Activated T-helper 1 cell treated with anti-CD3 and anti-CD28 coated beads, Interleukin-12 subunit alpha, Interleukin-12 subunit beta, Interleukin-2, Interleukin-4 antibody, amounts not matched to agents 30 ng/mL and 10 ng/mL and 1 ng/mL, durations not matched to agents 14 hours and 24 hours and 36 hours (primary cell): ENCODE measurements around the gene SRA1. TPM values are rescaled to one million over a fixed set of nuclear protein-coding genes. Genes with fewer than 3 reads are reported as not detected.

ENCODE experiments used
- DNase-seq: peaks from one replicate; pipeline ENCODE4 v3.0.0; 2021; ENCODE audit warnings: low spot score
- H3K27ac Mint-ChIP-seq: one replicate; pipeline ENCODE4 v1.8.0; 2021; ENCODE audit warnings: mild to moderate bottlenecking, mixed read lengths
- H3K27me3 Mint-ChIP-seq: one replicate; pipeline ENCODE4 v1.8.0; 2022; ENCODE audit warnings: mild to moderate bottlenecking, moderate library complexity, mixed read lengths; ENCODE audit not compliant: insufficient read depth
- H3K36me3 Mint-ChIP-seq: one replicate; pipeline ENCODE4 v1.8.0; 2021; ENCODE audit warnings: low read depth, mixed read lengths
- H3K4me1 Mint-ChIP-seq: one replicate; pipeline ENCODE4 v1.8.0; 2021; ENCODE audit warnings: low read depth, mixed read lengths
- H3K4me3 Mint-ChIP-seq: one replicate; pipeline ENCODE4 v1.8.0; 2021; ENCODE audit warnings: mild to moderate bottlenecking, moderate library complexity, mixed read lengths
- H3K9me3 Mint-ChIP-seq: one replicate; pipeline ENCODE4 v1.8.0; 2021; ENCODE audit warnings: mixed read lengths
- intact Hi-C: fragments of 100-400 bp; cut with micrococcal nuclease; formaldehyde crosslinking; loops from one replicate; pipeline ENCODE4 v1.15.1; 2024
- total RNA-seq: library from RNA; stranded (reverse); gene quantifications from 2 replicates; pipeline ENCODE4 v1.2.3, GENCODE V29; 2022

Gene SRA1
- total RNA-seq, 1 donor from 2014 or later: 59.2 TPM

GRCh38 chr5:140545606-140546005 lies 11.7 kb downstream of the SRA1 start:
- peaks cover 35% of the 10 kb centered on the region for H3K4me1 Mint-ChIP-seq
- no peak for DNase-seq
- intact Hi-C loops: loop anchor here (5.0 kb wide), 1 partner anchor 1812 kb away; no protein-coding TSS in a partner anchor
- no peak overlapping the region for H3K4me3 Mint-ChIP-seq
- no peak overlapping the region for H3K27ac Mint-ChIP-seq
- H3K36me3 Mint-ChIP-seq: peaks cover 33% of the 10 kb centered on the region
- no peaks in the 10 kb centered on the region for H3K27me3 Mint-ChIP-seq
- no peaks in the 10 kb centered on the region for H3K9me3 Mint-ChIP-seq

GRCh38 chr5:140544986-140545385 lies 12.3 kb downstream of the SRA1 start:
- Mint-ChIP-seq H3K4me1 (peaks cover 29% of the 10 kb centered on the region), H3K9me3 (no peaks in the 10 kb centered on the region), H3K27me3 (no peaks in the 10 kb centered on the region), H3K27ac (no peak overlapping the region), H3K36me3 (peaks cover 31% of the 10 kb centered on the region), H3K4me3 (no peak overlapping the region)
- intact Hi-C loops: loop anchor here (5.0 kb wide), 1 partner anchor 1812 kb away; no protein-coding TSS in a partner anchor
- no peak for DNase-seq

GRCh38 chr5:140542972-140543371 lies 14.3 kb downstream of the SRA1 start:
- Mint-ChIP-seq H3K9me3 (no peaks in the 10 kb centered on the region), H3K36me3 (peaks cover 38% of the 10 kb centered on the region), H3K27ac (no peak overlapping the region), H3K4me1 (peaks cover 9% of the 10 kb centered on the region), H3K27me3 (no peaks in the 10 kb centered on the region), H3K4me3 (no peak overlapping the region)
- DNase-seq: no peak
- intact Hi-C loops: no loop called here

- Mint-ChIP-seq H3K4me3 (no peak overlapping the region), H3K4me1 (no peaks in the 10 kb centered on the region), H3K27me3 (no peaks in the 10 kb centered on the region), H3K27ac (no peak overlapping the region), H3K9me3 (no peaks in the 10 kb centered on the region), H3K36me3 (peaks cover 48% of the 10 kb centered on the region)
- DNase-seq: no peak
- intact Hi-C loops: no loop called here
Measured at GRCh38 chr5:140540227-140540626, 17.0 kb downstream of the SRA1 start.

GRCh38 chr5:140524003-140524402 lies 33.3 kb downstream of the SRA1 start:
- no peak for DNase-seq
- Mint-ChIP-seq H3K4me3 (no peak overlapping the region), H3K36me3 (peaks cover 28% of the 10 kb centered on the region), H3K9me3 (no peaks in the 10 kb centered on the region), H3K27ac (no peak overlapping the region), H3K27me3 (no peaks in the 10 kb centered on the region), H3K4me1 (no peaks in the 10 kb centered on the region)
- intact Hi-C loops: no loop called here

- Mint-ChIP-seq H3K27ac (no peak overlapping the region), H3K4me1 (no peaks in the 10 kb centered on the region), H3K36me3 (peaks cover 55% of the 10 kb centered on the region), H3K27me3 (no peaks in the 10 kb centered on the region), H3K4me3 (no peak overlapping the region), H3K9me3 (no peaks in the 10 kb centered on the region)
- intact Hi-C loops: no loop called here
- DNase-seq: no peak
Measured at GRCh38 chr5:140513124-140513523, 44.1 kb downstream of the SRA1 start.

GRCh38 chr5:140509898-140510297 lies 47.4 kb downstream of the SRA1 start:
- Mint-ChIP-seq H3K9me3 (no peaks in the 10 kb centered on the region), H3K4me1 (no peaks in the 10 kb centered on the region), H3K27ac (no peak overlapping the region), H3K27me3 (no peaks in the 10 kb centered on the region), H3K36me3 (peaks cover 47% of the 10 kb centered on the region), H3K4me3 (no peak overlapping the region)
- no peak for DNase-seq
- intact Hi-C loops: loop anchor here (2.0 kb wide), 1 partner anchor 13 kb away; no protein-coding TSS in a partner anchor

- no peak for DNase-seq
- Mint-ChIP-seq H3K9me3 (no peaks in the 10 kb centered on the region), H3K27me3 (no peaks in the 10 kb centered on the region), H3K4me1 (peaks cover 6% of the 10 kb centered on the region), H3K27ac (no peak overlapping the region), H3K36me3 (peaks cover 17% of the 10 kb centered on the region), H3K4me3 (no peak overlapping the region)
- intact Hi-C loops: no loop called here
Measured at GRCh38 chr5:140502834-140503233, 54.4 kb downstream of the SRA1 start.

Other genes starting within 250 kb of the SRA1 start
- 28.5 and 28.9 TPM in 2 replicates for gene HBEGF, start 210.9 kb downstream of the SRA1 start, total RNA-seq
- not detected in 2 replicates for gene SLC4A9, start 197.3 kb downstream of the SRA1 start, total RNA-seq
- gene ANKHD1, start 155.6 kb downstream of the SRA1 start, total RNA-seq: 121 and 123 TPM in 2 replicates
- 12.7 and 16.1 TPM in 2 replicates for gene EIF4EBP3, start 9.8 kb downstream of the SRA1 start, total RNA-seq
- gene APBB3, start 7.1 kb upstream of the SRA1 start, total RNA-seq: 17.2 and 21.2 TPM in 2 replicates
- 94.3 and 107 TPM in 2 replicates for gene SLC35A4, start 7.4 kb upstream of the SRA1 start, total RNA-seq
- 0.29 and 0.62 TPM in 2 replicates for gene CD14, start 75.7 kb upstream of the SRA1 start, total RNA-seq
- gene TMCO6, start 82.0 kb upstream of the SRA1 start, total RNA-seq: 43.2 and 43.6 TPM in 2 replicates
- gene NDUFA2, start 90.2 kb upstream of the SRA1 start, total RNA-seq: 63.4 and 63.8 TPM in 2 replicates
- 115 and 118 TPM in 2 replicates for gene IK, start 90.4 kb upstream of the SRA1 start, total RNA-seq
- 42.7 and 43.2 TPM in 2 replicates for gene WDR55, start 107.4 kb upstream of the SRA1 start, total RNA-seq
- 3.3 and 4.1 TPM in 2 replicates for gene DND1, start 116.1 kb upstream of the SRA1 start, total RNA-seq
- gene HARS1, start 133.9 kb upstream of the SRA1 start, total RNA-seq: 112 and 114 TPM in 2 replicates
- gene HARS2, start 134.0 kb upstream of the SRA1 start, total RNA-seq: 31.2 and 32.7 TPM in 2 replicates
- 68.0 and 71.2 TPM in 2 replicates for gene ZMAT2, start 143.0 kb upstream of the SRA1 start, total RNA-seq
- not detected in 2 replicates for gene PCDHA1, start 228.7 kb upstream of the SRA1 start, total RNA-seq
- not detected in 2 replicates for gene PCDHA2, start 237.4 kb upstream of the SRA1 start, total RNA-seq
- not detected in 2 replicates for gene PCDHA3, start 243.6 kb upstream of the SRA1 start, total RNA-seq
- not detected in 2 replicates for gene PCDHA4, start 249.6 kb upstream of the SRA1 start, total RNA-seq